ENCODE measurements around the gene SUPT6H.
"Not testable (repeated sequence)": the region's sequence is repeated elsewhere in the genome, so short reads cannot be mapped to it uniquely, and the experiment has no call there.

- TF ChIP-seq YY1 (IDR thresholded peaks at IDR 0.05; ENCODE audit: borderline replicate concordance in 1 of 3, control insufficient read depth in 1 of 3, extremely low read depth in 1 of 3, insufficient read depth in 3 of 3, insufficient read length in 1 of 3, insufficient replicate concordance in 2 of 3, low read depth in 1 of 3, low read length in 2 of 3); GATA2 (CRISPR knock-in tag; IDR thresholded peaks at IDR 0.05); RCOR1 (IDR thresholded peaks at IDR 0.05; ENCODE audit: borderline replicate concordance in 1 of 2, low read depth in 2 of 2, low read length in 2 of 2): not testable (repeated sequence)
Measured at GRCh38 chr17:28658342-28658741, 3.7 kb upstream of the SUPT6H start.

All from K562 (cell line).